ENCODE measurements around the gene DTNBP1. TPM values are rescaled to one million over a fixed set of nuclear protein-coding genes. Genes with fewer than 3 reads are reported as not detected.

Gene DTNBP1
- total RNA-seq, 2 donors from 2014 or later = 11.5 to 30.8 TPM

GRCh38 chr6:15598273-15598798, 64.5 kb downstream of the DTNBP1 start:
- Histone ChIP-seq H3K4me3 (no peak overlapping the region), H3K4me1 (ENCODE audit: control insufficient read depth in 1 of 2, low read depth in 2 of 2) (peaks cover 14 to 28% of the 10 kb centered on the region in 2 donors), H3K27me3 (replicated peaks; ENCODE audit: insufficient read depth) (no peaks in the 10 kb centered on the region), H3K36me3 (no peaks in the 10 kb centered on the region), H3K9me3 (no peaks in the 10 kb centered on the region), H3K27ac (no peak overlapping the region)
- ATAC-seq (ENCODE audit: insufficient number of reproducible peaks, low FRiP score, low read depth) (no peak), DNase-seq (ENCODE audit: low spot score) (no peak)
- no peak for TF ChIP-seq CTCF (IDR thresholded peaks at IDR 0.05)

- no peak for TF ChIP-seq CTCF (IDR thresholded peaks at IDR 0.05)
- Histone ChIP-seq H3K4me3 (peak overlapping the region; percentile 46), H3K36me3 (no peaks in the 10 kb centered on the region), H3K9me3 (no peaks in the 10 kb centered on the region), H3K27me3 (replicated peaks; ENCODE audit: insufficient read depth) (no peaks in the 10 kb centered on the region), H3K27ac (peak overlapping the region; percentile 61 to 79), H3K4me1 (ENCODE audit: control insufficient read depth in 1 of 2, low read depth in 2 of 2) (peaks cover 14 to 28% of the 10 kb centered on the region in 2 donors)
- DNase-seq (ENCODE audit: low spot score) = no peak
- ATAC-seq (ENCODE audit: insufficient number of reproducible peaks, low FRiP score, low read depth) = no peak
Measured at GRCh38 chr6:15596186-15596896, 66.5 kb downstream of the DTNBP1 start.

GRCh38 chr6:15595461-15596173, 67.2 kb downstream of the DTNBP1 start:
- DNase-seq (ENCODE audit: low spot score) (no peak), ATAC-seq (ENCODE audit: insufficient number of reproducible peaks, low FRiP score, low read depth) (peak; percentile 81)
- Histone ChIP-seq H3K27me3 (replicated peaks; ENCODE audit: insufficient read depth) (no peaks in the 10 kb centered on the region), H3K27ac (peak overlapping the region; percentile 61 to 79), H3K4me3 (peak overlapping the region; percentile 46), H3K4me1 (ENCODE audit: control insufficient read depth in 1 of 2, low read depth in 2 of 2) (peaks cover 14 to 28% of the 10 kb centered on the region in 2 donors), H3K9me3 (no peaks in the 10 kb centered on the region), H3K36me3 (no peaks in the 10 kb centered on the region)
- TF ChIP-seq CTCF (IDR thresholded peaks at IDR 0.05) = no peak

GRCh38 chr6:15594512-15595259, 68.1 kb downstream of the DTNBP1 start:
- Histone ChIP-seq H3K4me3 (no peak overlapping the region), H3K4me1 (ENCODE audit: control insufficient read depth in 1 of 2, low read depth in 2 of 2) (peaks cover 14 to 28% of the 10 kb centered on the region in 2 donors), H3K36me3 (no peaks in the 10 kb centered on the region), H3K9me3 (no peaks in the 10 kb centered on the region), H3K27ac (peak overlapping the region; percentile 61 to 79), H3K27me3 (replicated peaks; ENCODE audit: insufficient read depth) (no peaks in the 10 kb centered on the region)
- DNase-seq (ENCODE audit: low spot score) (no peak), ATAC-seq (ENCODE audit: insufficient number of reproducible peaks, low FRiP score, low read depth) (peak; percentile 22)
- no peak for TF ChIP-seq CTCF (IDR thresholded peaks at IDR 0.05)

- H3K27me3 ChIP-seq (replicated peaks; ENCODE audit: insufficient read depth) = no peaks in the 10 kb centered on the region
- peaks cover 14 to 28% of the 10 kb centered on the region in 2 donors for H3K4me1 ChIP-seq (ENCODE audit: control insufficient read depth in 1 of 2, low read depth in 2 of 2)
- no peak overlapping the region for H3K27ac ChIP-seq
- H3K36me3 ChIP-seq = no peaks in the 10 kb centered on the region
- H3K9me3 ChIP-seq = no peaks in the 10 kb centered on the region
- no peak for TF ChIP-seq CTCF (IDR thresholded peaks at IDR 0.05)
- DNase-seq (ENCODE audit: low spot score) (no peak), ATAC-seq (ENCODE audit: insufficient number of reproducible peaks, low FRiP score, low read depth) (no peak)
- H3K4me3 ChIP-seq = no peak overlapping the region
Measured at GRCh38 chr6:15593798-15594197, 69.0 kb downstream of the DTNBP1 start.
